Endothelial cell of umbilical vein (primary cell): Measurements from ENCODE around the gene MRAS. TPM values are rescaled to one million over a fixed set of nuclear protein-coding genes. Genes with fewer than 3 reads are reported as not detected.

Experiments
- BruUV-seq: library from RNA; stranded (reverse); fragments of 400-500 nt; replicated peaks from 2 replicates; lab custom pipeline; 2021; lab: Mats Ljungman, UMichigan
- CTCF ChIA-PET: fragments of 300-600, 350-600 bp; sonication (Branson Sonifier 250); formaldehyde crosslinking; loops from one replicate; lab custom pipeline; 2021; ENCODE audit warnings: antibody characterized with exemption, inconsistent platforms; lab: Charles Lee
- POLR2A ChIA-PET: fragments of 300-600, 350-600 bp; sonication (Branson Sonifier 250); formaldehyde crosslinking; loops from one replicate; lab custom pipeline; 2021; ENCODE audit warnings: antibody characterized with exemption, inconsistent platforms; lab: Charles Lee
- DNase-seq: peaks from one replicate; pipeline ENCODE4 v3.0.0-alpha.2; 2011; ENCODE audit warnings: low read depth, low spot score
- FAIRE-seq: peaks from 2 replicates; lab custom pipeline; 2011; peaks lifted over from hg19 to GRCh38; lab: Jason Lieb, UNC
- H2AFZ ChIP-seq: 2 replicates; pipeline ENCODE4 v1.6.0; 2012; ENCODE audit warnings: low read depth, low read length, control low read depth, inconsistent platforms
- H3K27ac ChIP-seq: 2 replicates; pipeline ENCODE4 v1.5.1; 2011; ENCODE audit warnings: low read depth, mild to moderate bottlenecking, control low read depth, low read length, moderate library complexity; ENCODE audit not compliant: insufficient read depth
- H3K27me3 ChIP-seq, 2 experiments: 2 replicates each; pipeline versions ENCODE4 v1.6.0 to v1.6.1; 2011; ENCODE audit warnings: low read length in 2 of 2, mixed read lengths in 1 of 2; ENCODE audit not compliant: control insufficient read depth in 2 of 2, insufficient read depth in 2 of 2
- H3K36me3 ChIP-seq, 2 experiments: 2 replicates in 1 of 2; 3 replicates in 1 of 2; pipeline ENCODE4 v1.5.1; 2011; ENCODE audit warnings: low read length in 2 of 2, mild to moderate bottlenecking in 1 of 2, moderate library complexity in 1 of 2; ENCODE audit not compliant: control insufficient read depth in 2 of 2, insufficient read depth in 2 of 2; ENCODE audit errors: extremely low read depth in 1 of 2
- H3K4me1 ChIP-seq: 3 replicates; pipeline ENCODE4 v1.5.1; 2011; ENCODE audit warnings: mild to moderate bottlenecking, low read length; ENCODE audit not compliant: control insufficient read depth, insufficient read depth; ENCODE audit errors: extremely low read depth
- H3K4me2 ChIP-seq: 2 replicates; pipeline ENCODE4 v1.6.1; 2011; ENCODE audit warnings: low read length, control low read depth, mixed read lengths; ENCODE audit not compliant: insufficient read depth
- H3K4me3 ChIP-seq, 3 experiments: fragments of 200-600 bp in 1 of 3; sonication (generic), shearing (Covaris generic) in 1 of 3; replicated peaks in 1 of 3; 2 replicates each; pipeline ENCODE4 v1.5.1; 2011 to 2016; ENCODE audit warnings: control low read depth in 3 of 3, low read length in 3 of 3, mild to moderate bottlenecking in 2 of 3, inconsistent platforms in 1 of 3, low read depth in 1 of 3, moderate library complexity in 1 of 3; ENCODE audit not compliant: insufficient read depth in 1 of 3
- H3K79me2 ChIP-seq: 2 replicates; pipeline ENCODE4 v1.6.0; 2012; ENCODE audit warnings: low read length, inconsistent platforms; ENCODE audit not compliant: control insufficient read depth, insufficient read depth
- H3K9ac ChIP-seq: replicated peaks from 2 replicates; pipeline ENCODE3; 2011; ENCODE audit warnings: low read length, control low read depth; ENCODE audit not compliant: insufficient read depth; ENCODE audit errors: extremely low read depth
- H3K9me1 ChIP-seq: replicated peaks from 3 replicates; pipeline ENCODE4 v1.6.0; 2011; ENCODE audit warnings: mild to moderate bottlenecking, low read length; ENCODE audit not compliant: control insufficient read depth, insufficient read depth; ENCODE audit errors: extremely low read depth
- H3K9me3 ChIP-seq: replicated peaks from 2 replicates; pipeline ENCODE4 v1.5.1; 2012; ENCODE audit warnings: low read length, inconsistent platforms; ENCODE audit not compliant: control insufficient read depth, insufficient read depth
- H4K20me1 ChIP-seq: replicated peaks from 2 replicates; pipeline ENCODE3; 2011; ENCODE audit warnings: mild to moderate bottlenecking, low read length; ENCODE audit not compliant: control insufficient read depth, insufficient read depth; ENCODE audit errors: extremely low read depth
- CTCF ChIP-seq, 2 donors: IDR thresholded peaks; 1 replicate in 1 of 2; 2 replicates in 1 of 2; pipeline ENCODE4 v1.5.1; 2011; ENCODE audit warnings: low read length in 2 of 2, mild to moderate bottlenecking in 2 of 2, moderate library complexity in 2 of 2, control low read depth in 1 of 2, inconsistent platforms in 1 of 2, low read depth in 1 of 2; ENCODE audit not compliant: insufficient read depth in 1 of 2; ENCODE audit errors: extremely low read depth in 1 of 2
- EZH2 ChIP-seq: IDR thresholded peaks from 2 replicates; pipeline ENCODE4 v1.6.1; 2012; ENCODE audit warnings: borderline replicate concordance, low read depth, mild to moderate bottlenecking, moderate library complexity, low read length, inconsistent platforms; ENCODE audit not compliant: severe bottlenecking
- FOS ChIP-seq: IDR thresholded peaks from 2 replicates; pipeline ENCODE4 v1.6.1; 2011; ENCODE audit warnings: mild to moderate bottlenecking, low read length, moderate library complexity, borderline replicate concordance; ENCODE audit not compliant: insufficient read depth
- GATA2 ChIP-seq: IDR thresholded peaks from 2 replicates; pipeline ENCODE4 v1.7.0; 2011; ENCODE audit warnings: low read depth, mild to moderate bottlenecking, moderate library complexity, mixed read lengths, low read length; ENCODE audit not compliant: insufficient read length, insufficient read depth
- JUN ChIP-seq: IDR thresholded peaks from 2 replicates; pipeline ENCODE4 v1.6.1; 2011; ENCODE audit warnings: borderline replicate concordance, low read depth; ENCODE audit not compliant: insufficient read length, insufficient read depth
- MAX ChIP-seq: IDR thresholded peaks from 2 replicates; pipeline ENCODE4 v1.6.1; 2011; ENCODE audit not compliant: insufficient read depth, insufficient read length
- MYC ChIP-seq: IDR thresholded peaks from one replicate; pipeline ENCODE4 v1.6.1; 2011; ENCODE audit warnings: mild to moderate bottlenecking, low read depth, low read length
- POLR2A ChIP-seq: IDR thresholded peaks from 2 replicates; pipeline ENCODE4 v1.6.1; 2012; ENCODE audit warnings: low read depth, mild to moderate bottlenecking, control low read depth, low read length
- POLR2AphosphoS5 ChIP-seq: IDR thresholded peaks from 2 replicates; pipeline ENCODE4 v1.6.1; 2012; ENCODE audit warnings: low read depth, mild to moderate bottlenecking, control low read depth, low read length, moderate library complexity; ENCODE audit not compliant: insufficient read depth
- dilution Hi-C: fragments of 300-500 bp; cut with MboI; formaldehyde crosslinking; loops from one replicate; pipeline ENCODE4 v1.15.0; 2019; ENCODE audit warnings: low sequenced_read_pairs; ENCODE audit not compliant: extremely low pct_ligation_motif_present
- intact Hi-C: fragments of 100-400 bp; cut with micrococcal nuclease; formaldehyde crosslinking; loops from one replicate; pipeline ENCODE4 v1.10.0; 2022
- polyA plus RNA-seq, 4 experiments: library from polyadenylated mRNA; depleted of rRNA in 3 of 4; stranded (reverse) in 3 of 4; unstranded in 1 of 4; fragments of >200 nt; gene quantifications; 2 replicates each; pipeline versions ENCODE4 v1.2.1 to v1.2.3, GENCODE V29; 2011 to 2012; ENCODE audit warnings: missing spikeins in 1 of 4
- total RNA-seq: library from RNA; stranded (reverse); gene quantifications from 2 replicates; pipeline ENCODE4 v1.2.3, GENCODE V29; 2021

MRAS gene
- total and polyA plus RNA-seq, 2 donors (not counting 3 experiments of a cell fraction or from before 2014, with no cell fraction given): 14.6 to 16.5 TPM

GRCh38 chr3:138300647-138301046 is 47.7 kb upstream of the MRAS start:
- H3K9me3 ChIP-seq: no peaks in the 10 kb centered on the region
- no peak overlapping the region for H3K9ac ChIP-seq
- intact Hi-C loops (no loop called here), dilution Hi-C loops (no loop called here)
- peaks cover 3 to 4% of the 10 kb centered on the region in 2 experiments for H3K36me3 ChIP-seq
- no peak for DNase-seq
- POLR2A ChIA-PET: no interaction called here
- no peak for FAIRE-seq
- BruUV-seq: no TSS peak
- CTCF ChIA-PET: no interaction called here
- no peaks in the 10 kb centered on the region for H3K79me2 ChIP-seq
- no peaks in the 10 kb centered on the region for H3K27me3 ChIP-seq
- H3K4me3 ChIP-seq: no peak overlapping the region
- H4K20me1 ChIP-seq: no peaks in the 10 kb centered on the region
- H3K9me1 ChIP-seq: no peaks in the 10 kb centered on the region
- no peak overlapping the region for H2AFZ ChIP-seq
- no peaks in the 10 kb centered on the region for H3K4me1 ChIP-seq
- no peak for TF ChIP-seq CTCF (IDR thresholded peaks at IDR 0.05; ENCODE audit: extremely low read depth in 1 of 2, insufficient read depth in 1 of 2, low read depth in 1 of 2, low read length in 2 of 2)
- TF ChIP-seq POLR2AphosphoS5: no peak
- TF ChIP-seq POLR2A: no peak
- no peak for TF ChIP-seq EZH2
- no peak overlapping the region for H3K27ac ChIP-seq
- H3K4me2 ChIP-seq: no peak overlapping the region

- CTCF ChIA-PET: interaction anchor here (0.8 to 1.4 kb wide), 2 partner anchors 12 to 20 kb away, joined by 3 to 6 read pairs; no protein-coding TSS in a partner anchor
- no peak for DNase-seq
Observed at GRCh38 chr3:138303474-138303873, 44.9 kb upstream of the MRAS start.

More at GRCh38 chr3:138303474-138303873, 44.9 kb upstream of the MRAS start:
- Histone ChIP-seq H3K9me3 (no peaks in the 10 kb centered on the region), H3K9ac (no peak overlapping the region), H3K36me3 (peaks cover 0 to 2% of the 10 kb centered on the region in 2 experiments), H3K4me1 (no peaks in the 10 kb centered on the region), H3K4me2 (no peak overlapping the region), H3K4me3 (no peak overlapping the region), H3K27me3 (peaks cover 0 to 3% of the 10 kb centered on the region in 2 experiments), H4K20me1 (no peaks in the 10 kb centered on the region), H2AFZ (no peak overlapping the region), H3K27ac (no peak overlapping the region), H3K79me2 (no peaks in the 10 kb centered on the region), H3K9me1 (no peaks in the 10 kb centered on the region)
- no peak for TF ChIP-seq JUN
- TF ChIP-seq POLR2AphosphoS5: no peak
- TF ChIP-seq MYC: no peak
- no peak for TF ChIP-seq POLR2A
- TF ChIP-seq GATA2: no peak
- no peak for TF ChIP-seq EZH2
- TF ChIP-seq FOS: no peak
- no peak for TF ChIP-seq CTCF (IDR thresholded peaks at IDR 0.05; ENCODE audit: extremely low read depth in 1 of 2, insufficient read depth in 1 of 2, low read depth in 1 of 2, low read length in 2 of 2)
- TF ChIP-seq MAX: no peak
- POLR2A ChIA-PET: no interaction called here
- no TSS peak for BruUV-seq
- dilution Hi-C loops (no loop called here), intact Hi-C loops (no loop called here)
- no peak for FAIRE-seq
